Measurements from ENCODE around the gene PLB1.
"Not testable (repeated sequence)": the region's sequence is repeated elsewhere in the genome, so short reads cannot be mapped to it uniquely, and the experiment has no call there.

The PLB1 gene

DNA sequence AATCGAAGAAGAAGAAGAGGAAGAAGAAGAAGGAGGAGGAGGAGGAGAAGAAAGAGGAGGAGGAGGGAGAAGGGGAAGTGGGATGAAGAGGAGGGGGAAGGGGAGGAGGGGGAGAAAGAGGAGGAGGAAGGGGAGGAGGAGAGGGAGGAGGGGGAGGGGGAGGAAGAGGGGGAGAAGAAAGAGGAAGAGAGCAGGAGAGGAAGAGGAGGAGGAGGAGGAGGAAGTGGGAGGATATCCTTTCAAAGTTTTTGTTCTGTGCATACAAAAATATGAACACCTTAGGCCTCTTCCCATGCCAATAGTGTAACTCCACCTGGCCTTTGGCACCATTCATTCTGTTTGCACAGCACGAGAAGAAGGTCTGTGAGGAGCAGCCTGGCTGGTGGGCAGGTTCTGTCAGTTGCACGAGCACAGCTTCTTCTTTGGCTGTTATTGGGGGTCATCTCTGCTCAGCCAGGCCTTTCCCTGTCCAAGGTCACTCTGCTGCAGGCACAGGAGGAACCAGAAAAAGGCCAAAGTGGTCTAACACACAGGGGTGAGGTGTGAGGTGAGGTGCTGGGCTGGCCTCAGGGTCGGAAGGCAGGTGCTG lies 25.8 kb upstream of the PLB1 start:
- DNase-seq (ENCODE audit: low read depth), result no peak
- H3K4me3 ChIP-seq (ENCODE audit: low read length), result no peak overlapping the region
- TF ChIP-seq, protein P1, sequence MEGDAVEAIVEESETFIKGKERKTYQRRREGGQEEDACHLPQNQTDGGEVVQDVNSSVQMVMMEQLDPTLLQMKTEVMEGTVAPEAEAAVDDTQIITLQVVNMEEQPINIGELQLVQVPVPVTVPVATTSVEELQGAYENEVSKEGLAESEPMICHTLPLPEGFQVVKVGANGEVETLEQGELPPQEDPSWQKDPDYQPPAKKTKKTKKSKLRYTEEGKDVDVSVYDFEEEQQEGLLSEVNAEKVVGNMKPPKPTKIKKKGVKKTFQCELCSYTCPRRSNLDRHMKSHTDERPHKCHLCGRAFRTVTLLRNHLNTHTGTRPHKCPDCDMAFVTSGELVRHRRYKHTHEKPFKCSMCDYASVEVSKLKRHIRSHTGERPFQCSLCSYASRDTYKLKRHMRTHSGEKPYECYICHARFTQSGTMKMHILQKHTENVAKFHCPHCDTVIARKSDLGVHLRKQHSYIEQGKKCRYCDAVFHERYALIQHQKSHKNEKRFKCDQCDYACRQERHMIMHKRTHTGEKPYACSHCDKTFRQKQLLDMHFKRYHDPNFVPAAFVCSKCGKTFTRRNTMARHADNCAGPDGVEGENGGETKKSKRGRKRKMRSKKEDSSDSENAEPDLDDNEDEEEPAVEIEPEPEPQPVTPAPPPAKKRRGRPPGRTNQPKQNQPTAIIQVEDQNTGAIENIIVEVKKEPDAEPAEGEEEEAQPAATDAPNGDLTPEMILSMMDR (conservative IDR thresholded peaks at IDR 0.05; ENCODE audit: low read depth, low read length), result no peak

DNA sequence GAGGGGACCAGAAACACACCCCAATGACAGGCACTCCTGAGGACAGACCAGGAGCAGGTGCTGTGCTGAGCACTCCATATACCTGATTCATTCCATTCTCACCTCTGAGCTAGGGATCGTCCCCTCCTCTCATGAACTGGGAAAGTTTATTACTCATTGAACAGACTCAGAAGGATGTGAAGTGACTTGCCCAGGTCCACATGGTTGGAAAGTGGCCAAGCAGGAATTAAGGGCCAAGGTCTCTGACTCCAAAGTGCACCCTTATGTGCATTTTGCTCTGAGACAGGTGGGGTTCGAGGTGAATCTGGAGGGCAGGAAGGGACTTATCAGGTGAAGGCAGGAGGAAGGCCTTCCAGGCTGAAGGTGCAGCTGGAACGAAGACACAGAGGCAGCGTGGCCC lies 25.1 kb upstream of the PLB1 start:
- no peak for DNase-seq (ENCODE audit: low read depth)
- no peak overlapping the region for H3K4me3 ChIP-seq (ENCODE audit: low read length)
- TF ChIP-seq, protein P1 (conservative IDR thresholded peaks at IDR 0.05; ENCODE audit: low read depth, low read length), result no peak

DNA sequence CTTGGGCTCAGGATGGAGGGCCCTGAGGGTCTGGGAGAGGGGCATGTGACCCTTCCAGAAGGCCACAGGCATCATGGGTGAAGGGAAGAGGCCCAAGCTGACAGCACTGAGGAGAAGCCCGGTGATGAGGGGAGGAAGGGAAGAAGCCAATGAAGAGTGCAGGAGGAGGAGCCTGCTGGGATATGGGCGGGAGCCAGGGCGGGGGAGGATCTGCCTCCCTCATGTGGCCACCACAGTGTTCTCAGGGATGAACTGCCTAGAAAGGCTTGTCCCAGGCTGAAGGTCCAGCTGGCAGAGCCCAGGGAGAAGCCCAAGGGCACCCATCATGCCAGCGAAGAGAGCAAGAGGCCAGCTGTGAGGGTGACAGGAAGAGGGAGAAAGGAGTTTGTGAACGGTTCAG lies 24.6 kb upstream of the PLB1 start:
- H3K4me3 ChIP-seq (ENCODE audit: low read length), result no peak overlapping the region
- TF ChIP-seq, protein P1 (conservative IDR thresholded peaks at IDR 0.05; ENCODE audit: low read depth, low read length), result no peak
- no peak for DNase-seq (ENCODE audit: low read depth)

DNA sequence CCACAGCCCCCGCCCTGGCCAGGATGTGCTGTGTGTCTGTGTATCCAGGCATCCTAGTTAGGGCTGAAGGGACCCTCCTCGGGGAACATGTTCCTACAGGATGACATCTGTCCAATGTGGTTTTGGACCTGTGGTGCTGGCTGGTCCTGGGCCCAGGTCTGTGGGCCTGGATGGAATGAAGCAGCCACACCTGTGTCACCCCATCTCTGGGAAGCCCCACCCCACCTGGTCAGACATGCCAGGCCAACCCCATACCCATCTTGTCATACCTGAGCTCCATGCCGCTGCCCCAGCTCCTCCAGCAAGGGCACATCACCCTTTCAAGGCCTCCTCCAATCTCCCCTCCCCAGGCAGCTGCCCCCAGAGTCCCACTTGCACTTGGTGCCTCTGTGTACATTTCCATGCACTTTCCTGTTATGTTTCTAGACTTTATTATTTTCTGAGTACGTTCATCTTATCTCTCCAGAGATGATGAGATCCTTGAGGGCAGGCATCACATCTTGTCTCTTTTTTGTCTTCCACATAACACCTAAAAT lies 24.1 kb upstream of the PLB1 start:
- H3K4me3 ChIP-seq (ENCODE audit: low read length), result no peak overlapping the region
- DNase-seq (ENCODE audit: low read depth), result no peak
- TF ChIP-seq, protein P1 (conservative IDR thresholded peaks at IDR 0.05; ENCODE audit: low read depth, low read length), result no peak

DNA sequence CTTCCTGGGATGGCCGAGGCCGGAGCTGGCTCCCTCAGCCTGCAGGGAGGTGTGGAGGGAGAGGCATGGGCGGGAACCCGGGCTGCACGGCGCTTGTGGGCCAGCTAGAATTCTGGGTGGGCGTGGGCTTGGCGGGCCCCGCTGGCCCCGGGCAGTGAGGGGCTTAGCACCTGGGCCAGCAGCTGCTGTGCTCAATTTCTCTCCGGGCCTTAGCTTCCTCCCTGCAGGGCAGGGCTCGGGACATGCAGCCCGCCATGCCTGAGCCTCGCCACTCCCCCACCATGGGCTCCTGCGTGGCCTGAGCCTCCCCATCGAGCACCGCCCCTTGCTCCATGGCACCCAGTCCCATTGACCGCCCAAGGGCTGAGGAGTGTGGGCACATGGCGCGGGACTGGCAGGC lies 23.2 kb upstream of the PLB1 start:
- not testable (repeated sequence) for H3K4me3 ChIP-seq (ENCODE audit: low read length); DNase-seq (ENCODE audit: low read depth)

DNA sequence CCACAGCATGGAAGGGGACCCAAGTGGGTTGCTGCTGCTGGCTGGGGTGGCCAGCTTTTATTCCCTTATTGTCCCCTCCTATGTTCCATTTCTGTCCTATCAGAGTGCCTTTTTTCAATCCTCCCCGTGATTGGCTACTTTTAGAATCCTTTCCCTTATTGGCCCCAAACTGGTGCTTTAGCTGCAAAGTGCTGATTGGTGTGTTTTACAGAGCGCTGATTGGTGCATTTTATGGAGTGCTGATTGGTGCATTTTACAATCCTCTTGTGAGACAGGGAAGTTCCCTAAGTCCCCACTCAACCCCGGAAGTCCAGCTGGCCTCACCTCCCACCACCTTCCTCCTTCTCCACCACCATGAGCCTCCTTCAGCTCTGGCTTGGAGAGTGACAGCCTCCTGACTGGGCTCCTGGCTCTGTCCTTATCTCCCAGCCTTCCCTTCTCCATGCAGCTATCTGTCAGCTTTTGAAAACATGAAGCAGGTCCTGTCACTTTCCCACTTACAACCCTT lies 20.7 kb upstream of the PLB1 start:
- TF ChIP-seq, protein P1 (conservative IDR thresholded peaks at IDR 0.05; ENCODE audit: low read depth, low read length), result no peak
- H3K4me3 ChIP-seq (ENCODE audit: low read length), result no peak overlapping the region
- no peak for DNase-seq (ENCODE audit: low read depth)

DNA sequence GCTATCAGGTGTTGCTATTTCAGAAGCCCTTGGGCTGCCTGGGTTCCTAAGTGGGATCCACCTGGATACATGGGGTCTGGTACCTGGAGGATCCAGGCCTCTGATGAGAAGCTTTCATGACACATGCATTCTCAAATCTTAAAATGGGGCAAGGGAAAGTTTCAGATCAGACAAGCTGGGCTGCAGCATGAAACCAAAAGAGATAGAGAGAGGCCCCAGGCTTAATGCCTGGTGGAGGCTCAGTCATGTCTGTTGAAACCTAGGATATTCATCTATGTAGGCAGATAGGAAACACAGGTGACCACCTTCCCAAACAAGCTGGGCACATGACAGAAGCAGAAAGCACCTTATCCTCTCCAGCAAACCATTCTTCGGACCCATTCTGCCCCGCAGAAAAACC lies 18.8 kb upstream of the PLB1 start:
- DNase-seq (ENCODE audit: low read depth), result no peak
- TF ChIP-seq, protein P1 (conservative IDR thresholded peaks at IDR 0.05; ENCODE audit: low read depth, low read length), result no peak
- H3K4me3 ChIP-seq (ENCODE audit: low read length), result no peak overlapping the region

Measured in retinal pigment epithelial cell (primary cell).